Mesothelial cell of epicardium (in vitro differentiated cells): Measurements from ENCODE around the gene PSTPIP1. TPM values are rescaled to one million over a fixed set of nuclear protein-coding genes. Genes with fewer than 3 reads are reported as not detected.

Source experiments
- DNase-seq, 2 experiments: peaks; one replicate each; pipeline ENCODE4 v3.0.0; 2021; ENCODE audit warnings: low spot score in 2 of 2; ENCODE audit not compliant: unreplicated experiment in 2 of 2
- H3K27ac Mint-ChIP-seq: 2 replicates; pipeline ENCODE4 v1.8.0; 2021; ENCODE audit warnings: mixed read lengths
- H3K27me3 Mint-ChIP-seq: 2 replicates; pipeline ENCODE4 v1.8.0; 2021; ENCODE audit warnings: low read depth, mixed read lengths
- H3K36me3 Mint-ChIP-seq: 2 replicates; pipeline ENCODE4 v1.8.0; 2021; ENCODE audit warnings: mixed read lengths
- H3K4me1 Mint-ChIP-seq: 2 replicates; pipeline ENCODE4 v1.8.0; 2021; ENCODE audit warnings: mixed read lengths
- H3K4me3 Mint-ChIP-seq: 2 replicates; pipeline ENCODE4 v1.8.0; 2021; ENCODE audit warnings: mild to moderate bottlenecking, moderate library complexity, mixed read lengths
- H3K9me3 Mint-ChIP-seq: 2 replicates; pipeline ENCODE4 v1.8.0; 2021; ENCODE audit warnings: mixed read lengths
- CTCF ChIP-seq: fragments of 200-600 bp; sonication (generic); IDR thresholded peaks from one replicate; pipeline ENCODE4 v1.5.0; 2021; ENCODE audit warnings: antibody characterized with exemption; ENCODE audit not compliant: unreplicated experiment
- total RNA-seq: library from RNA; stranded (reverse); gene quantifications from 3 replicates; pipeline ENCODE4 v1.2.1, GENCODE V29; 2021

PSTPIP1 gene
- total RNA-seq, 1 donor from 2014 or later: not detected

- Mint-ChIP-seq H3K4me1 (peaks cover 6% of the 10 kb centered on the region), H3K27me3 (peaks cover 5% of the 10 kb centered on the region), H3K4me3 (no peak overlapping the region), H3K27ac (no peak overlapping the region), H3K9me3 (no peaks in the 10 kb centered on the region), H3K36me3 (no peaks in the 10 kb centered on the region)
- TF ChIP-seq CTCF: no peak
- peak in 1 of 2 experiments; percentile 7 for DNase-seq
These were observed 28.0 kb downstream of the PSTPIP1 start for GRCh38 chr15:77022646-77023575.

DNA sequence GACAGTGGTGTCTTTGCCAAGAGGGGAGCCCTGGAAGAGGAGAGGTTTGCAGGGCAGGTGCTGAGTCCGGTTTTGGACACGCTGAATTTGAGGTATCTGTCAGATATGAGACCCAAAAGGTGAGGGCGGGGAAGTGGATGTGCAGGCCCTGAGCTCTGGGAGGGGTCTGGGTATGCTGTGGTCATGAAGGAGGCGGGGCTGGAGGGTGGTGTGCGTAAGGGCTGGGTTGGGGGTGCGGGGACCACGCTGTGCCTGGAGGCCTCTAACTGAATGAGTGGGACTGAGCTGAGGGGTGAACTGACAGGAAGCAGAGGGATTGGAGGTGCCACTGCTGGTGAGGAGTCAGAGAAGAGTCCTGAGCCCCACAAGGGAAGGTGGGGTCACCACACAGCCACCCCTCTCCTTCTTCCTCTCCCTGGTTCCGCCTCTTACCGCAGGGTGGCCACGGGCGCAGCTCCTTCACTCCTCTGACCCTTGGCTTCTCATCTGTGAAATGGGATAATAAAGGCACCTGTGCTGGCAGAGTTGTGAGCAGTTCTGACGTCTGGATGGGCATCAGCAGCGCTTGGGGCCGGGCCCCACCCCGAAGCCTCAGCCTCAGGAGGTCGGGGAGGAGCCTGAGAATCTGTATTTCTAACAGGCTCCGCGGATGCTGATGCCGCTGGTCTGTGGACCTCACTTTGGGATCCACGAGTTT lies 28.8 kb downstream of the PSTPIP1 start:
- H3K36me3 Mint-ChIP-seq: no peaks in the 10 kb centered on the region
- no peak for TF ChIP-seq CTCF
- H3K27ac Mint-ChIP-seq: no peak overlapping the region
- H3K4me3 Mint-ChIP-seq: no peak overlapping the region
- H3K27me3 Mint-ChIP-seq: peaks cover 5% of the 10 kb centered on the region
- peaks cover 6% of the 10 kb centered on the region for H3K4me1 Mint-ChIP-seq
- no peaks in the 10 kb centered on the region for H3K9me3 Mint-ChIP-seq
- DNase-seq: peak in 1 of 2 experiments; percentile 5

- peak; percentile 98 for TF ChIP-seq CTCF
- Mint-ChIP-seq H3K4me3 (no peak overlapping the region), H3K27me3 (peaks cover 5% of the 10 kb centered on the region), H3K9me3 (no peaks in the 10 kb centered on the region), H3K27ac (no peak overlapping the region), H3K36me3 (no peaks in the 10 kb centered on the region), H3K4me1 (peaks cover 5% of the 10 kb centered on the region)
- peak; percentile 61 to 91 for DNase-seq
These were observed 29.6 kb downstream of the PSTPIP1 start for GRCh38 chr15:77024273-77025082.

DNA sequence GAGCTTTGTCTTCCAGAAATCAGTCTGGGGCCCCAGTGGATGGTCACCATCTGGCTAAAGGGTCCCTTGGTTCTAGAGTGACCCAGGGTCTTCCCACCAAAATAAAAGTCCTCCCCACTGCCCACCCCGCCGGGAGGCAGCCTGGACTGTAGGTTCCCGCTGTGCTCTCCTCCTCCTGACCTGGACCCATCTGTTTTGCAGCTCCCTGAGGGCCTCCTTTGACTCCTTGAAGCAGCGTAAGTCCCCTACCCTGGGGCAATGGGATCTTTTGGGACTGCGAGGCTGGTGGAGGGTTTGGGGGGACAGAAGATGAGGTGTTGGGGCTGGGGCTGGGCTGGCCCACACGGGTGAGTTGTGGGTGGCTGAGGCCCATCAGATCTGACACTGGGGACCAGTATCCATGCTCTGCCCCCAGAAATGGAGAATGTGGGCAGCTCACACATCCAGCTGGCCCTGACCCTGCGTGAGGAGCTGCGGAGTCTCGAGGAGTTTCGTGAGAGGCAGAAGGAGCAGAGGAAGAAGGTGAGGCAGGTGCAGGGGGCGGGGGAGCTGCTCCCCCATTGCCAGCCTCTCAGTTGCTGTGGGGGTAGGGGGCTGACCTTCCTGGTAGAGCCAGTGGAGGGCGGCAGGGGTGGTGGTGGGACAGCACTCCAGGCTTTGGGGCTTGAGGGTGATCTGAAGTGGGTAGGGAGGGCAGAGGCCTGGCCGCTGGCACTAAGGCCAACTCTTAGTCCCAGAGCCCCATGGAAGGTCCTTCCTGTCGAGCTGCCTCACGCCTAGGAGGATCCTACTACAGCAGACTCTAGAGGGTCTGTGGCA lies 30.4 kb downstream of the PSTPIP1 start:
- peaks cover 2% of the 10 kb centered on the region for H3K4me1 Mint-ChIP-seq
- no peak overlapping the region for H3K27ac Mint-ChIP-seq
- H3K9me3 Mint-ChIP-seq: no peaks in the 10 kb centered on the region
- peaks cover 5% of the 10 kb centered on the region for H3K27me3 Mint-ChIP-seq
- no peaks in the 10 kb centered on the region for H3K36me3 Mint-ChIP-seq
- H3K4me3 Mint-ChIP-seq: no peak overlapping the region
- DNase-seq: peak; percentile 18 to 33
- no peak for TF ChIP-seq CTCF
